GM13977 (cell line): ENCODE results near the gene DNAJC5.
"Not testable (repeated sequence)": the region's sequence is repeated elsewhere in the genome, so short reads cannot be mapped to it uniquely, and the experiment has no call there.

Experiments
- DNase-seq: peaks from one replicate; pipeline ENCODE4 v3.0.0; 2012; ENCODE audit warnings: low spot score
- in situ Hi-C: fragments of 300-500 bp; cut with MboI; formaldehyde crosslinking; loops from one replicate; pipeline ENCODE4 v1.12.0; 2022; ENCODE audit warnings: low sequenced_read_pairs, low pct_unique_long_range_greater_than_20kb, mixed read lengths, inconsistent platforms; ENCODE audit not compliant: unreplicated experiment
- TF ChIP-seq, protein P1 (sequence below): IDR thresholded peaks from 2 replicates; pipeline ENCODE4 v1.5.1; 2012; ENCODE audit warnings: mild to moderate bottlenecking, control low read depth; ENCODE audit not compliant: insufficient read depth; ENCODE audit errors: extremely low read depth, missing control alignments

Gene DNAJC5

DNA sequence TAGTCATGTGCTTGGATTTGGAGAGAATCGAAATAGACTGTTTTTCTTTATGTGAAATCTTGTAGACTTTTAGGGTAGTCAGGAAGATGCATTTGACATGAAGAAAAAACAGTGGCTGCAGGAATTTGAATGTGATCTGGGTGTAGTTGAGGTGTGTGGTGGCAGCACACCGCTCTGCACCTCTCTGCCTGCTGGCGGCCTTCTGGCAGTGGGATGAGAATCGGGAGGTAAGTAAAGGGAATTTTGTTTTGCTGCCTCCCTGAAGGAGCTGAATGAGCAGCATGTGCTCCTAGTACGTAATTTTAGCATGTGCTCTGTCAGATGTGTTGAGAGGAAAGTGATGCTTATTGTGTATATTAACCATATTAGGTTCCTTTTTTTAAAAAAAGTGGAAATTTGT lies 26.7 kb upstream of the DNAJC5 start:
- TF ChIP-seq, protein P1, sequence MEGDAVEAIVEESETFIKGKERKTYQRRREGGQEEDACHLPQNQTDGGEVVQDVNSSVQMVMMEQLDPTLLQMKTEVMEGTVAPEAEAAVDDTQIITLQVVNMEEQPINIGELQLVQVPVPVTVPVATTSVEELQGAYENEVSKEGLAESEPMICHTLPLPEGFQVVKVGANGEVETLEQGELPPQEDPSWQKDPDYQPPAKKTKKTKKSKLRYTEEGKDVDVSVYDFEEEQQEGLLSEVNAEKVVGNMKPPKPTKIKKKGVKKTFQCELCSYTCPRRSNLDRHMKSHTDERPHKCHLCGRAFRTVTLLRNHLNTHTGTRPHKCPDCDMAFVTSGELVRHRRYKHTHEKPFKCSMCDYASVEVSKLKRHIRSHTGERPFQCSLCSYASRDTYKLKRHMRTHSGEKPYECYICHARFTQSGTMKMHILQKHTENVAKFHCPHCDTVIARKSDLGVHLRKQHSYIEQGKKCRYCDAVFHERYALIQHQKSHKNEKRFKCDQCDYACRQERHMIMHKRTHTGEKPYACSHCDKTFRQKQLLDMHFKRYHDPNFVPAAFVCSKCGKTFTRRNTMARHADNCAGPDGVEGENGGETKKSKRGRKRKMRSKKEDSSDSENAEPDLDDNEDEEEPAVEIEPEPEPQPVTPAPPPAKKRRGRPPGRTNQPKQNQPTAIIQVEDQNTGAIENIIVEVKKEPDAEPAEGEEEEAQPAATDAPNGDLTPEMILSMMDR = no peak
- in situ Hi-C loops = no loop called here
- DNase-seq = no peak

DNA sequence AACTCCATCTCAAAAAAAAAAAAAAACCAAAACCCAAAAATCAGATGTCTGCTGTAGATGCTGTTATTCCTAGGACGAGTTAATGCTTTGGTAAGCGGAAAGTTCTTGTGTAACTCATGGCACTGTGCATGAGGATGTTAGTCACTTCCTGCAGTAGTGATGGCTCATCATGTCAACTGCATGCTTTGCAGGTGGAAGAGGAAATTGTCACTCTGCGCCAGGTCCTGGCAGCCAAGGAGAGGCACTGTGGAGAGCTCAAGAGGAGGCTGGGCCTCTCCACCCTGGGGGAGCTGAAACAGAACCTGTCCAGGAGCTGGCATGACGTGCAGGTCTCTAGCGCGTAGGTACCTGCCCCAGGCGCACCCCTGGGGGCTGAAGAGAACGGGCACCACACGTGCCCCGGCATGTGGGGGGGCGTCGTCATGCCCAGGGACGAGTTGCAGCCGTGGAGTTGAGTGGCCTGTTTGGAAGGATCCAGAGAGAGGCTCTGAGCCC lies 21.4 kb upstream of the DNAJC5 start:
- no peak for DNase-seq
- in situ Hi-C loops = no loop called here
- TF ChIP-seq, protein P1 = no peak

DNA sequence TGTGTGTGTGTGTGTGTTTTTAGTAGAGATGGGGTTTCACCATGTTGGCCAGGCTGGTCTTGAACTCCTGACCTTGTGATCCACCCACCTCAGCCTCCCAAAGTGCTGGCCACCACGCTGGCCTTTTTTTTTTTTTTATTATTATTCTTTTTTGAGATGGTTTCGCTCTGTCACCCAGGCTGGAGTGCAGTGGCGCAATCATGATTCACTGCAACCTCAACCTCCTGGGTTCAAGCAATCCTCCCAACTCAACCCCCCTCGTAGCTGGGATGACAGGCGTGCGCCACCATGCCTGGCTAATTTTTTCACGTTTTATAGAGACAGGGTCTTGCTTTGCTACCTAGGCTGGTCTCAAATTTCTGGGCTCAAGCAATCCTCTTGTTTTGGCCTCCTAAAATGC lies 20.7 kb upstream of the DNAJC5 start:
- in situ Hi-C loops = not testable (repeated sequence)

DNA sequence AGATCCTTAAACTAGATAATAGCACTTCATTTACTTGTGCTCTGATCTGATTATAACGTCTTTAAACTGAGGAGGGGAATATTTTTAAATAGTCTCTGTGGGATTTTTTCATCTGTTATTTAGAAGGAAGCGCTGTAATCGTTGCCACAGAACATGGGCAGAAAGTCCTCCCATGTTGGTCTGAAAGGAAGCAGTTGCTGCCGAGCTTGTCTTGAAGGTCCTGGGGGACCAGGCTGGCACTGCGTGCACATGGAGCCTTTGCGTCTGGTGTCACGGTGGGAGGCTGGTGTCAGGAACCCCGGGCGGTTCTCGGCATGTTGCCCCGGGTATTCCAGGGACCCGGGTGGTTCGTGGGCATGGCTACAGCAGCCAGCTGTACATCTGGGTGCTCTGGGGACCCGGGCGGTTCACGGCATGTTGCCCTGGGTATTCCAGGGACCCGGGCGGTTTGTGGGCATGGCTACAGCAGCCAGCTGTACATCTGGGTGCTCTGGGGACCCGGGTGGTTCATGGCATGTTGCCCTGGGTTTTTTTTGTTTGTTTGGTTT lies 18.4 kb upstream of the DNAJC5 start:
- DNase-seq = no peak
- in situ Hi-C loops = no loop called here

More for the DNA sequence above, 20.7 kb upstream of the DNAJC5 start:
- DNase-seq = not testable (repeated sequence)

DNA sequence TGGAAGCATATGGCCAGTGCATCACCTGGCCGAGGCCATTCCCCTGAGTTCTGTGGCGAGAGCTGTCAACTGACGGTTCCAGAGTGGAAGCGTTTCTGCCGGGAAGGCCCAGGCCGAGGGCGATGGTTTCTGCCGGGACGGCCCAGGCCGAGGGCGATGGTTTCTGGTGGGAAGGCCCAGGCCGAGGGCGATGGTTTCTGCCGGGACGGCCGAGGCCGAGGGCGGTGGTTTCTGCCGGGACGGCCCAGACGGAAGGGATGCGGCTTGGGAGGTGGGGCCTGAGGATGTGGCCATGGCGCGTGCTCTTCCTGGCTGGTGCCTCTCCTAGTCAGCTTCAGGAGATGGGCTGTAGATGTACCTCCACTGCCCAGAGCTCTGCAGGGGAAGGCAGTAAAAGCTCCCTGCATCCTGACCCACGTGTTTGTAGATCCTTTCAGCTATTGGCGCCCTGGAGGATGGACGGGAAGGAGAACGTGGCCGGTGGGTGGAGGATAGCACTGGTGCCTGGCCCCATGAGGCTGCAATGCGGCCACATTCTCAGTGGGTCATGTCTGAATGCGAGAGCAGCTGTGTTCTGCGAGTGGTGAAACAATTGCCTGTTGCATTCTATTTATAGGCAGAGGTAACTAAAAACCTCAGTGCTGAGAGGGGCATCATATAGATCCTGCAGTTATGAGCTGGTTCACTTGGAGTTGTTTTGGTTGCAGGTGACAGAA lies 17.0 kb upstream of the DNAJC5 start:
- in situ Hi-C loops = no loop called here
- TF ChIP-seq, protein P1 = no peak
- DNase-seq = no peak

More for the DNA sequence above, 18.4 kb upstream of the DNAJC5 start:
- TF ChIP-seq, protein P1 = no peak

DNA sequence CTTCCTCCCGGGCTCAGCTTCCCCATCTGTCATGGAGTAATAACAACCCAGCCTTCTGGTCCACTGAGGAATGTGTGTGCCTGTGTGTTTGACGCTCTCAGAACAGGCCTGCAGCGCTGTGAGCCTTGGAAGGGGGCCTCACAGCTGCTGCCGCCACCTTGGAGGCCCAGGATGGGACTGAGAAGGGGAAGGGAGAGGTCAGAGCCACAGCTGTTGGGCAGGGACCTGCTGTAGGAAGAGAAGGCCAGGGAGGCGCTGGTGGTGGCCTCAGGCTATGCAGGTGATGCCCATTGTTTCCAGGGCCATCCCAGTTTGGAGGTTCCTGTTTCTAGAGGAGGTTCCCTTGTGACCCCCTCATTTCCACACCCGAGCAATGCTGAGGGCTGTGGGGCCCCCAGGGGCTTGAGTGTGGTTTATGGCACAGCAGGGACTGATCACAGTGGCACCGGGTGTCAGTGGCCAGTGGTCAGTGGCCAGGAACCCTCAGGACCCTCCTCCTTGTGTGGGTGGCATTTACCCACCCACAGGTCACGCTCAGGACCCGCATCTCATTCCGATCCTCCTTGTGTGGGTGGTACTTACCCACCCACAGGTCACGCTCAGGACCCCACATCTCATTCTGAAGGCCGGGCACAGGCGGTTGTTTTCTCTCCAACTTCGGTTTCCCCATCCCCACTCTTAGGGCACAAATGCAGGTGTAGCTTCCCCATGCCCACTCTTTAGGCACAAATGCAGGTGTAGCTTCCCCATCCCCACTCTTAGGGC lies 15.8 kb upstream of the DNAJC5 start:
- no peak for DNase-seq
- TF ChIP-seq, protein P1 = no peak
- in situ Hi-C loops = no loop called here

DNA sequence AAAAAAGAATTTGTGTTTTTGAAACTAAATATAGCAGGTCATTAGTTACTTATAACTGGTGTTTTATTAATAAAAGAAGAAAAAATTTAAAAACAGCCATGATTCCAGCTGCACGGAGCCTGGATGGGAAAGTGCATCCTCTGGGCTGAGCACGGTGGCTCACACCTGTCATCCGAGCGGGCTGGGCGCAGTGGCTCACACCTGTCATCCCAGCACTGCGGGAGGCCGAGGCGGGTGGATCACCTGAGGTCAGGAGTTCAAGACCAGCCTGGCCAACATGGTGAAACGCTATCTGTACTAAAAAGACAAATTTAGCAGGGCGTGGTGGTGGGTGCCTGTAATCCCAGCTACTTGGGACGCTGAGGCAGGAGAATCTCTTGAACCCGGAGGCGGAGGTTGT lies 14.0 kb upstream of the DNAJC5 start:
- DNase-seq, in situ Hi-C loops: not testable (repeated sequence)
